ENCODE measurements around the gene XPNPEP1.

Gene XPNPEP1

DNA sequence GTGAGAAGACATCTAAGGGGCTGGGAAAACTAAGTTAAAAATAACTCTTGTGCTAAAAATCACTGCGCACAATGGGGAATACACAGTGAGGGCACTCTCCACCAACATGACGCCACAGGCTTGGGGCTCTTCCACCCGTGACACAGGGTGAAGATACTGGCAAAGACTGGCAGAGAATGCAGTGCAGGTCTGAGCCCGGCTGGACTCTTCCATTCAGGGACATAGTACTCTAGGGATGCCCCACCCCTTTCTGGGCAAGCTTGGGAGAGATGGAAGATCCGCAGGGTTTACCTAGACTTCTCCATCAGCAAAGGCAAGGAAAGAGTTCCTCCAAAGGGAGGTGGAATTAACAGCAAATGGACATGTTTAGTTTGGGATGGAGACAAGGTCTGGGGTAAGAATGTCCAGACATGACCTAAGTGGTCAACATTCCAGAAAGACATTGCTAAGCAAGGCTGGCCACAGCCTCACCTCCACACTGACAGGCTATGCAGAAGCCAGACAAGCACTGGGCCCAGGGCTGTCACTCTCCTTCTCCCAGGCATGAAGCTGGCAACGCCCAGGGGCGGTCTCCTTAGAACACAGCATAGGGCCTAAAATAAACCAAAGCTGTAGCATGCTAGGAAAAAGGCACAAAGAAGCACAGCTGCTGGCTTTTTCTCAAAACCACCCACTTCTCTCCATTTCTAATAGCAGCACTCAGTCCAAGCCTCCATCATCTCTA is 28.1 kb downstream of the XPNPEP1 start:
- TF ChIP-seq RARB (CRISPR knock-in tag; IDR thresholded peaks at IDR 0.05) (no peak), ZNF565 (CRISPR knock-in tag; conservative IDR thresholded peaks at IDR 0.05; ENCODE audit: low read depth) (no peak), OSR1 (CRISPR knock-in tag; IDR thresholded peaks at IDR 0.05) (no peak)
- peak; percentile 65 for ATAC-seq

DNA sequence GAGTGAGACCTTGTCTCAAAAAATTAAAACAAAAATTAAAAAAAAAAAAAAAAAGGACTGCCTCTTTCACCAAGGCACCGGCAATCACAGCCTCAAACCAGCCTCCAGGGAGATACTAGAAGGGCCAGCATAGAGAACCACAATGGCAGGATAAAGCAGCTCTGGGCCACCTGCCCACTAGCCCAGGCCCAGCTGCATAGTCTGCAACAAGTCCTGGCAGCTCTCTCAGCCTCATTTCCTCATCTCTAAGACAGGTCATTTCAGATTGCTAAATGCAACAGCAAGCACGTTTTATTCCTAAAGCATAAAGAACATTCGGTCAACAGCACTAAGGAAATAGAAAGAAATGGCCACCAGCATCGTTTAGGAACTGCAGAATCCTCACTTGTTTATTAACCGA is 28.8 kb downstream of the XPNPEP1 start:
- peak; percentile 45; the same call in 2 of the 3 replicates for ATAC-seq
- no peak for TF ChIP-seq PPARA (CRISPR knock-in tag; IDR thresholded peaks at IDR 0.05; ENCODE audit: borderline replicate concordance)
- TF ChIP-seq ZNF70 (CRISPR knock-in tag; IDR thresholded peaks at IDR 0.05): no peak
- TF ChIP-seq GLIS3 (CRISPR knock-in tag; IDR thresholded peaks at IDR 0.05): no peak
- no peak for TF ChIP-seq BACH2 (CRISPR knock-in tag; IDR thresholded peaks at IDR 0.05; ENCODE audit: borderline replicate concordance)
- TF ChIP-seq ZNF565 (CRISPR knock-in tag; conservative IDR thresholded peaks at IDR 0.05; ENCODE audit: low read depth): no peak
- no peak for TF ChIP-seq ZC3H10 (CRISPR knock-in tag; IDR thresholded peaks at IDR 0.05)
- no peak for TF ChIP-seq CSDC2 (CRISPR knock-in tag; IDR thresholded peaks at IDR 0.05)
- no peak for TF ChIP-seq TOX (CRISPR knock-in tag; IDR thresholded peaks at IDR 0.05; ENCODE audit: borderline replicate concordance)
- TF ChIP-seq, protein P1, sequence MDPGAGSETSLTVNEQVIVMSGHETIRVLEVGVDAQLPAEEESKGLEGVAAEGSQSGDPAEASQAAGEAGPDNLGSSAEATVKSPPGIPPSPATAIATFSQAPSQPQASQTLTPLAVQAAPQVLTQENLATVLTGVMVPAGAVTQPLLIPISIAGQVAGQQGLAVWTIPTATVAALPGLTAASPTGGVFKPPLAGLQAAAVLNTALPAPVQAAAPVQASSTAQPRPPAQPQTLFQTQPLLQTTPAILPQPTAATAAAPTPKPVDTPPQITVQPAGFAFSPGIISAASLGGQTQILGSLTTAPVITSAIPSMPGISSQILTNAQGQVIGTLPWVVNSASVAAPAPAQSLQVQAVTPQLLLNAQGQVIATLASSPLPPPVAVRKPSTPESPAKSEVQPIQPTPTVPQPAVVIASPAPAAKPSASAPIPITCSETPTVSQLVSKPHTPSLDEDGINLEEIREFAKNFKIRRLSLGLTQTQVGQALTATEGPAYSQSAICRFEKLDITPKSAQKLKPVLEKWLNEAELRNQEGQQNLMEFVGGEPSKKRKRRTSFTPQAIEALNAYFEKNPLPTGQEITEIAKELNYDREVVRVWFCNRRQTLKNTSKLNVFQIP (CRISPR knock-in tag; IDR thresholded peaks at IDR 0.05; ENCODE audit: borderline replicate concordance, low read depth): no peak
- TF ChIP-seq, protein P2, sequence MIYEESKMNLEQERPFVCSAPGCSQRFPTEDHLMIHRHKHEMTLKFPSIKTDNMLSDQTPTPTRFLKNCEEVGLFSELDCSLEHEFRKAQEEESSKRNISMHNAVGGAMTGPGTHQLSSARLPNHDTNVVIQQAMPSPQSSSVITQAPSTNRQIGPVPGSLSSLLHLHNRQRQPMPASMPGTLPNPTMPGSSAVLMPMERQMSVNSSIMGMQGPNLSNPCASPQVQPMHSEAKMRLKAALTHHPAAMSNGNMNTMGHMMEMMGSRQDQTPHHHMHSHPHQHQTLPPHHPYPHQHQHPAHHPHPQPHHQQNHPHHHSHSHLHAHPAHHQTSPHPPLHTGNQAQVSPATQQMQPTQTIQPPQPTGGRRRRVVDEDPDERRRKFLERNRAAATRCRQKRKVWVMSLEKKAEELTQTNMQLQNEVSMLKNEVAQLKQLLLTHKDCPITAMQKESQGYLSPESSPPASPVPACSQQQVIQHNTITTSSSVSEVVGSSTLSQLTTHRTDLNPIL (CRISPR knock-in tag; IDR thresholded peaks at IDR 0.05; ENCODE audit: low read depth): no peak

DNA sequence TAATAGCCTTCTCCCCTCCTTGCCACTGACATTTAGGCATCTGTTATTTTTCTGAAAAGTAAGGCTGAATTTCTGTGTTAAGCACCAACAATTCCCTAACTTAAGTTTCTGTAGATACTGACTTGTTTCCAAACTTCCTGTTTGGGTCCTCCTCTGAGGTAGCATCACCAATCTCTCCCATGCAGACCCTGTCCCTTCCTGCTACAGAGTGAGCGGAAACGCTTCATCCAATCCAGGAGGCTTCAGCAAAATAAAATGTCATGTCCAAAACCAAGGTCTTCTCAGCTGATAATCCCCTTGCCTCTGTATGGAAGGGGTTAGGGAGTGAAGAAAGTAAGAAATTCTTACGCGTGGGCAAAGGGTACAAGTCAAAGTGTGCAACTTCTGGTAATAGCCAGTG is 29.9 kb downstream of the XPNPEP1 start:
- no peak for ATAC-seq
- TF ChIP-seq, protein P3, sequence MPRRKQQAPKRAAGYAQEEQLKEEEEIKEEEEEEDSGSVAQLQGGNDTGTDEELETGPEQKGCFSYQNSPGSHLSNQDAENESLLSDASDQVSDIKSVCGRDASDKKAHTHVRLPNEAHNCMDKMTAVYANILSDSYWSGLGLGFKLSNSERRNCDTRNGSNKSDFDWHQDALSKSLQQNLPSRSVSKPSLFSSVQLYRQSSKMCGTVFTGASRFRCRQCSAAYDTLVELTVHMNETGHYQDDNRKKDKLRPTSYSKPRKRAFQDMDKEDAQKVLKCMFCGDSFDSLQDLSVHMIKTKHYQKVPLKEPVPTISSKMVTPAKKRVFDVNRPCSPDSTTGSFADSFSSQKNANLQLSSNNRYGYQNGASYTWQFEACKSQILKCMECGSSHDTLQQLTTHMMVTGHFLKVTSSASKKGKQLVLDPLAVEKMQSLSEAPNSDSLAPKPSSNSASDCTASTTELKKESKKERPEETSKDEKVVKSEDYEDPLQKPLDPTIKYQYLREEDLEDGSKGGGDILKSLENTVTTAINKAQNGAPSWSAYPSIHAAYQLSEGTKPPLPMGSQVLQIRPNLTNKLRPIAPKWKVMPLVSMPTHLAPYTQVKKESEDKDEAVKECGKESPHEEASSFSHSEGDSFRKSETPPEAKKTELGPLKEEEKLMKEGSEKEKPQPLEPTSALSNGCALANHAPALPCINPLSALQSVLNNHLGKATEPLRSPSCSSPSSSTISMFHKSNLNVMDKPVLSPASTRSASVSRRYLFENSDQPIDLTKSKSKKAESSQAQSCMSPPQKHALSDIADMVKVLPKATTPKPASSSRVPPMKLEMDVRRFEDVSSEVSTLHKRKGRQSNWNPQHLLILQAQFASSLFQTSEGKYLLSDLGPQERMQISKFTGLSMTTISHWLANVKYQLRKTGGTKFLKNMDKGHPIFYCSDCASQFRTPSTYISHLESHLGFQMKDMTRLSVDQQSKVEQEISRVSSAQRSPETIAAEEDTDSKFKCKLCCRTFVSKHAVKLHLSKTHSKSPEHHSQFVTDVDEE (CRISPR knock-in tag; IDR thresholded peaks at IDR 0.05): no peak

DNA sequence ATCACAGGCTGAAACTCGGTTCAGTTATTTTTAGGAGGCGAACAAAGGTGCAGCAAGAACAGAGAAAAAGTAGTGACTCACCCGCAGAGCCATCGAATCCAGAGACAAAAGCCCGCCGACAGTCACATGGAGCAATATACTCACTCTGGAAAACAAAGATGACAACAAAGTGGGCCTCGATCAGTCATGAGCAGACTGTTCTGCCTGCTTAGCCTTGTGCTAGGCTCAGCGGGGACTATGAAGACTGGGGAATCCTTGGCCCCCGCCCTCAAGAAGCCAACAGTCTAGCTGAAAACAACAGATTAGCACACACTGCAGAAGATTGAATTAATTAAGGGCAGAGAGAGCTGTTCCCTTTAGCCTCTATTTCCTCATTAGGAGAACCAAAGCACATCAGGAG is 30.4 kb downstream of the XPNPEP1 start:
- ATAC-seq: peak; percentile 70
- TF ChIP-seq, protein P2 (CRISPR knock-in tag; IDR thresholded peaks at IDR 0.05; ENCODE audit: low read depth): no peak
- TF ChIP-seq ZNF8 (CRISPR knock-in tag; IDR thresholded peaks at IDR 0.05): no peak; the same call in 1 of the 2 replicates
- TF ChIP-seq, protein P4, sequence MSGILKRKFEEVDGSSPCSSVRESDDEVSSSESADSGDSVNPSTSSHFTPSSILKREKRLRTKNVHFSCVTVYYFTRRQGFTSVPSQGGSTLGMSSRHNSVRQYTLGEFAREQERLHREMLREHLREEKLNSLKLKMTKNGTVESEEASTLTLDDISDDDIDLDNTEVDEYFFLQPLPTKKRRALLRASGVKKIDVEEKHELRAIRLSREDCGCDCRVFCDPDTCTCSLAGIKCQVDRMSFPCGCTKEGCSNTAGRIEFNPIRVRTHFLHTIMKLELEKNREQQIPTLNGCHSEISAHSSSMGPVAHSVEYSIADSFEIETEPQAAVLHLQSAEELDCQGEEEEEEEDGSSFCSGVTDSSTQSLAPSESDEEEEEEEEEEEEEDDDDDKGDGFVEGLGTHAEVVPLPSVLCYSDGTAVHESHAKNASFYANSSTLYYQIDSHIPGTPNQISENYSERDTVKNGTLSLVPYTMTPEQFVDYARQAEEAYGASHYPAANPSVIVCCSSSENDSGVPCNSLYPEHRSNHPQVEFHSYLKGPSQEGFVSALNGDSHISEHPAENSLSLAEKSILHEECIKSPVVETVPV (CRISPR knock-in tag; IDR thresholded peaks at IDR 0.05): no peak
- no peak for TF ChIP-seq OSR1 (CRISPR knock-in tag; IDR thresholded peaks at IDR 0.05)
- TF ChIP-seq PPARA (CRISPR knock-in tag; IDR thresholded peaks at IDR 0.05; ENCODE audit: borderline replicate concordance): no peak
- TF ChIP-seq ARNTL (CRISPR knock-in tag; IDR thresholded peaks at IDR 0.05; ENCODE audit: borderline replicate concordance, low read depth): 0 out of 2 replicates have a peak, but pooled peaks have one; percentile 32
- no peak for TF ChIP-seq ZNF70 (CRISPR knock-in tag; IDR thresholded peaks at IDR 0.05)
- no peak for TF ChIP-seq BACH2 (CRISPR knock-in tag; IDR thresholded peaks at IDR 0.05; ENCODE audit: borderline replicate concordance)
- TF ChIP-seq TOX (CRISPR knock-in tag; IDR thresholded peaks at IDR 0.05; ENCODE audit: borderline replicate concordance): no peak
- TF ChIP-seq ZFP3 (CRISPR knock-in tag; IDR thresholded peaks at IDR 0.05): peak; percentile 82
- TF ChIP-seq TCF4 (CRISPR knock-in tag; IDR thresholded peaks at IDR 0.05; ENCODE audit: borderline replicate concordance): no peak
- TF ChIP-seq ESRRG (CRISPR knock-in tag; IDR thresholded peaks at IDR 0.05): no peak
- TF ChIP-seq, protein P3 (CRISPR knock-in tag; IDR thresholded peaks at IDR 0.05): 0 out of 2 replicates have a peak, but pooled peaks have one; percentile 14
- TF ChIP-seq, protein P5, sequence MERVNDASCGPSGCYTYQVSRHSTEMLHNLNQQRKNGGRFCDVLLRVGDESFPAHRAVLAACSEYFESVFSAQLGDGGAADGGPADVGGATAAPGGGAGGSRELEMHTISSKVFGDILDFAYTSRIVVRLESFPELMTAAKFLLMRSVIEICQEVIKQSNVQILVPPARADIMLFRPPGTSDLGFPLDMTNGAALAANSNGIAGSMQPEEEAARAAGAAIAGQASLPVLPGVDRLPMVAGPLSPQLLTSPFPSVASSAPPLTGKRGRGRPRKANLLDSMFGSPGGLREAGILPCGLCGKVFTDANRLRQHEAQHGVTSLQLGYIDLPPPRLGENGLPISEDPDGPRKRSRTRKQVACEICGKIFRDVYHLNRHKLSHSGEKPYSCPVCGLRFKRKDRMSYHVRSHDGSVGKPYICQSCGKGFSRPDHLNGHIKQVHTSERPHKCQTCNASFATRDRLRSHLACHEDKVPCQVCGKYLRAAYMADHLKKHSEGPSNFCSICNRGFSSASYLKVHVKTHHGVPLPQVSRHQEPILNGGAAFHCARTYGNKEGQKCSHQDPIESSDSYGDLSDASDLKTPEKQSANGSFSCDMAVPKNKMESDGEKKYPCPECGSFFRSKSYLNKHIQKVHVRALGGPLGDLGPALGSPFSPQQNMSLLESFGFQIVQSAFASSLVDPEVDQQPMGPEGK (CRISPR knock-in tag; IDR thresholded peaks at IDR 0.05; ENCODE audit: borderline replicate concordance): no peak
- no peak for TF ChIP-seq ZFP30 (CRISPR knock-in tag; IDR thresholded peaks at IDR 0.05)
- no peak for TF ChIP-seq RARB (CRISPR knock-in tag; IDR thresholded peaks at IDR 0.05)

All from SK-N-SH treated with all-trans-retinoic acid at 6 μM for 48 hours (cell line).